ENCODE measurements around the gene LRRC75A. TPM values are rescaled to one million over a fixed set of nuclear protein-coding genes. Genes with fewer than 3 reads are reported as not detected.

The LRRC75A gene
- total RNA-seq, 1 donor from 2014 or later = 1.7 TPM

DNA sequence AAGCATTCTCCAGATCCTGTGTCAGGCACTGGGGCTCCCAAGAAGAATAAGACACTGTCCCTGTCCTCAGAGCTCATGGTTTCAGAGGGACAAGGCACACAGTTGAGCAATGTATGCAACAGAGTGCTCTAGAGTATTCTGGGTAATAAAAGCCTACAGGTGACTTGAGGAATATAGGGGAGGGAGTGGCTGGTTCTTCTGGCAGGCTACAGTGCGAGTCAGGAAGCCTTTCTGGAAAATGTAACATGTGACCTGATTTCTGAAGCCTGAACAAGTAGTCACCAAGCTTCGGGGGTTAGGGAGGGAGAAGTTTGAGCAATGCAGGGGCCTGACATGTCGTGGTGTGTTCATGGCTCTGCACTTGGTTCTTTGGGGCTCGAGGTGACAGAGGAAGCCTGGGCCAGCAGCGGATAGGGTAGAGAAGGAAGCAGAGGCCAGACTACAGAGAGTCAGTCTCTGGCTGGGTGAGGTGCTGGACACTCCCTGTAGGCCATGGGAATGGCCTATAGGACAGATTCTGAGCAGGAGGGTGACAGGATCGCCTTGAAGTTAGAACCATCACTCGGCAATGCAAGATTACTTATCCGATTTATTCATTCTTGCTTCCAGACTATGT is 16.0 kb upstream of the LRRC75A start:
- Histone ChIP-seq H3K4me1 (no peaks in the 10 kb centered on the region), H3K27ac (no peak overlapping the region), H3K4me3 (no peak overlapping the region), H3K9me3 (no peaks in the 10 kb centered on the region), H3K36me3 (no peaks in the 10 kb centered on the region), H3K27me3 (no peaks in the 10 kb centered on the region)
- TF ChIP-seq POLR2AphosphoS5 (IDR thresholded peaks at IDR 0.05; ENCODE audit: insufficient read depth in 1 of 2, low read depth in 1 of 2) = no peak
- TF ChIP-seq, protein P1, sequence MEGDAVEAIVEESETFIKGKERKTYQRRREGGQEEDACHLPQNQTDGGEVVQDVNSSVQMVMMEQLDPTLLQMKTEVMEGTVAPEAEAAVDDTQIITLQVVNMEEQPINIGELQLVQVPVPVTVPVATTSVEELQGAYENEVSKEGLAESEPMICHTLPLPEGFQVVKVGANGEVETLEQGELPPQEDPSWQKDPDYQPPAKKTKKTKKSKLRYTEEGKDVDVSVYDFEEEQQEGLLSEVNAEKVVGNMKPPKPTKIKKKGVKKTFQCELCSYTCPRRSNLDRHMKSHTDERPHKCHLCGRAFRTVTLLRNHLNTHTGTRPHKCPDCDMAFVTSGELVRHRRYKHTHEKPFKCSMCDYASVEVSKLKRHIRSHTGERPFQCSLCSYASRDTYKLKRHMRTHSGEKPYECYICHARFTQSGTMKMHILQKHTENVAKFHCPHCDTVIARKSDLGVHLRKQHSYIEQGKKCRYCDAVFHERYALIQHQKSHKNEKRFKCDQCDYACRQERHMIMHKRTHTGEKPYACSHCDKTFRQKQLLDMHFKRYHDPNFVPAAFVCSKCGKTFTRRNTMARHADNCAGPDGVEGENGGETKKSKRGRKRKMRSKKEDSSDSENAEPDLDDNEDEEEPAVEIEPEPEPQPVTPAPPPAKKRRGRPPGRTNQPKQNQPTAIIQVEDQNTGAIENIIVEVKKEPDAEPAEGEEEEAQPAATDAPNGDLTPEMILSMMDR (IDR thresholded peaks at IDR 0.05) = no peak
- intact Hi-C loops (cut with DNase I) = no loop called here
- no peak for DNase-seq (ENCODE audit: extremely low spot score in 2 of 2)

DNA sequence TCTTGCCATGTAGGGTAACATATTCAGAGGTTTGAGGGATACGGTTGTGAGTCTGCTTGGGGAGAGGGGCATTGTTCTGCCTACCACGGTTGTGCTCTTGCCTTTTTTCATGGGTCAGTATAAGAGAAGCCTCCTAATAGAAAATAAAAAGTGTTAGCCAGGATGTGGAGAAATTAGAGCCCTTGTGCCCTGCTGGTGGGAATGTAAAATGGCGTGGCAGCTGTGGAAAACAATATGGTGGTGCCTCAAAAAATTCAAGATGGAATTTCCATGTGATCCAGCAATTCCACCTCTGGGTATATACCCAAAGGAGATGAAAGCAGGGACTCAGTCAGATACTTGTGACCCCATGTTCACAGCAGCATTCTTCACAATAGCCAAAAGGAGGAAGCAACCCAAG is 14.2 kb upstream of the LRRC75A start:
- no peaks in the 10 kb centered on the region for H3K9me3 ChIP-seq
- intact Hi-C loops (cut with DNase I) = no loop called here
- no peaks in the 10 kb centered on the region for H3K27me3 ChIP-seq

DNA sequence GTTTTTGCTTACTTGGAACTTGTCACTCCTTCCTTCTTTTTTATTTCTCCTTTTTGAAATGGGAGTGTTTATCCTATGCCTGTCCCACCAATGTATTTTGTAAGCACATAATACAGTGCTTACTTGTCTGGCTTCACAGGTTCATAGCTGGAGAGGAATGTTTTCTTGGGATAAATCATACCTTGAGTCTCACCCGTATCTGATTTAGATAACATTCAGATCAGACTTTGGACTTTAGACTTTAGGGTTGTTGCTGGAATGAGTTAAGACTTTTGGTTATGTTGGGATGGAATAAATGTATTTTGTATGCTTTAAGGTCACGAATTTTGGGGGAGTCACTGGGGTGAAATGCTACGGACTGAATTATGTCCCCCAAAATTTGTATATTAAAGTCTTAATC is 13.0 kb upstream of the LRRC75A start:
- Histone ChIP-seq H3K4me1 (no peaks in the 10 kb centered on the region), H3K27me3 (no peaks in the 10 kb centered on the region), H3K36me3 (no peaks in the 10 kb centered on the region), H3K9me3 (no peaks in the 10 kb centered on the region), H3K4me3 (no peak overlapping the region), H3K27ac (no peak overlapping the region)
- DNase-seq (ENCODE audit: extremely low spot score in 2 of 2) = no peak
- intact Hi-C loops (cut with DNase I) = no loop called here
- TF ChIP-seq, protein P1 (IDR thresholded peaks at IDR 0.05) = no peak
- TF ChIP-seq POLR2A (IDR thresholded peaks at IDR 0.05) (no peak), POLR2AphosphoS5 (IDR thresholded peaks at IDR 0.05; ENCODE audit: insufficient read depth in 1 of 2, low read depth in 1 of 2) (no peak)

More for the DNA sequence above, 14.2 kb upstream of the LRRC75A start:
- no peaks in the 10 kb centered on the region for H3K4me1 ChIP-seq
- no peak for DNase-seq (ENCODE audit: extremely low spot score in 2 of 2)
- no peak for TF ChIP-seq POLR2AphosphoS5 (IDR thresholded peaks at IDR 0.05; ENCODE audit: insufficient read depth in 1 of 2, low read depth in 1 of 2)
- TF ChIP-seq POLR2A (IDR thresholded peaks at IDR 0.05) = no peak
- TF ChIP-seq, protein P1 (IDR thresholded peaks at IDR 0.05) = no peak
- H3K27ac ChIP-seq = no peak overlapping the region
- no peak overlapping the region for H3K4me3 ChIP-seq
- H3K36me3 ChIP-seq = no peaks in the 10 kb centered on the region

DNA sequence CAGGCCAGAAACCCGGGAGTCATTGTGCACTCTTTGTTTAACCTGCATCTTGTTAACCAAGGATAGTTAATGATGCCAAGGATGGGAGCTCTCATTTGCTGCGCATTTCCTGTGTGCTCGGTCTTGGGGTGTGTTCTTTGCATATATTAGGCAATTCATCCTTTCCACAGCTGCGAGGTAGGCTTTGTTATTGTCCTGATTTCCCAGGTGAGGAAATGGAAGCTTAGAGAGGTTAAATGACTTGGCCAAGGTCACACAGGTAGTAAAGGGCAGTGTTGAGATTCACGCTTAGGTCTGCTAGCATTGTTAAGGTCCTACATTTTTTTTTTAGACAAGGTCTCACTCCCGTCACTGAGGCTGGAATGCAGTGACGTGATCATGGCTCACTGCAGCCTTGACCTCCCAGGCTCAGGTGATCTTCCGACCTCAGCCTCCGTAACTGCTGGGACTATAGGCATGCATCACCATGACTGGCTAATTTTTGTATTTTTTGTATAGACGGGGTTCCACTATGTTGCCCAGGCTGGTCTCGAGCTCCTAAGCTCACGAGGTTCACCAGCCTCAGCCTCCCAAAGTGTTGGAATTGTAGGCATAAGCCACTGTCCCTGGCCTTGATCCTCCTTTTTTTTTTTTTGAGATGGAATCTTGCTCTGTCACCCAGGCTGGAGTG is 5.0 kb upstream of the LRRC75A start:
- H3K4me1 ChIP-seq = peaks cover 7% of the 10 kb centered on the region
- TF ChIP-seq, protein P1 (IDR thresholded peaks at IDR 0.05) = no peak
- TF ChIP-seq POLR2A (IDR thresholded peaks at IDR 0.05) (no peak), POLR2AphosphoS5 (IDR thresholded peaks at IDR 0.05; ENCODE audit: insufficient read depth in 1 of 2, low read depth in 1 of 2) (no peak)
- H3K9me3 ChIP-seq = no peaks in the 10 kb centered on the region
- H3K4me3 ChIP-seq = no peak overlapping the region
- no peak for DNase-seq (ENCODE audit: extremely low spot score in 2 of 2)
- intact Hi-C loops (cut with DNase I) = no loop called here
- no peaks in the 10 kb centered on the region for H3K27me3 ChIP-seq
- no peak overlapping the region for H3K27ac ChIP-seq
- H3K36me3 ChIP-seq = no peaks in the 10 kb centered on the region

Data from vagina (tissue), 2 donors.